IMR-90 (cell line): ENCODE measurements around the gene RAD18. TPM values are rescaled to one million over a fixed set of nuclear protein-coding genes. Genes with fewer than 3 reads are reported as not detected.

Source experiments
- ATAC-seq: fragments of 200-7000 bp; cut with Tn5 transposase; 2 replicates; pipeline ENCODE4 v1.9.1; 2020; ENCODE audit warnings: low read depth, mild to moderate bottlenecking, moderate library complexity
- BruUV-seq: library from RNA; stranded (reverse); fragments of 400-500 nt; replicated peaks from 2 replicates; lab custom pipeline; 2021; lab: Mats Ljungman, UMichigan
- CTCF ChIA-PET: fragments of 300-600 bp; formaldehyde crosslinking; extraction: SDS; loops from one replicate; lab custom pipeline; 2021; ENCODE audit warnings: antibody characterized with exemption; lab: Yijun Ruan, JAX
- POLR2A ChIA-PET: fragments of 300-600 bp; sonication (Branson Sonifier 250); formaldehyde crosslinking; loops from one replicate; lab custom pipeline; 2022; ENCODE audit warnings: antibody characterized with exemption; ENCODE audit not compliant: unreplicated experiment; lab: Charles Lee
- DNase-seq: peaks from one replicate; pipeline ENCODE4 v3.0.0; 2013
- H2AFZ ChIP-seq: replicated peaks from 2 replicates; pipeline ENCODE3; 2013; ENCODE audit warnings: low read length, mild to moderate bottlenecking; ENCODE audit not compliant: poor library complexity
- H2AK5ac ChIP-seq: 2 replicates; pipeline ENCODE4 v1.6.1; 2013; ENCODE audit warnings: low read depth, low read length, inconsistent platforms
- H2AK9ac ChIP-seq: replicated peaks from 2 replicates; pipeline ENCODE3; 2013; ENCODE audit warnings: mild to moderate bottlenecking, low read depth, low read length, moderate library complexity; ENCODE audit not compliant: poor library complexity
- H2BK120ac ChIP-seq: 2 replicates; pipeline ENCODE4 v1.6.1; 2013; ENCODE audit warnings: low read depth, low read length, inconsistent platforms
- H2BK15ac ChIP-seq: 3 replicates; pipeline ENCODE4 v1.6.1; 2013; ENCODE audit warnings: low read depth, low read length, inconsistent platforms
- H2BK20ac ChIP-seq: 2 replicates; pipeline ENCODE4 v1.6.1; 2013; ENCODE audit warnings: low read depth, mild to moderate bottlenecking, inconsistent platforms, low read length, moderate library complexity
- H2BK5ac ChIP-seq: 2 replicates; pipeline ENCODE4 v1.6.1; 2013; ENCODE audit warnings: mild to moderate bottlenecking, low read depth, low read length, inconsistent platforms; ENCODE audit not compliant: poor library complexity, severe bottlenecking
- H3K14ac ChIP-seq: replicated peaks from 2 replicates; pipeline ENCODE4 v1.6.1; 2013; ENCODE audit warnings: low read depth, low read length, inconsistent platforms
- H3K18ac ChIP-seq: 2 replicates; pipeline ENCODE4 v1.6.1; 2013; ENCODE audit warnings: low read depth, low read length, control low read depth
- H3K23ac ChIP-seq: 2 replicates; pipeline ENCODE4 v1.6.1; 2013; ENCODE audit warnings: low read depth, low read length, inconsistent platforms
- H3K27ac ChIP-seq: 2 replicates; pipeline ENCODE4 v1.5.1; 2013; ENCODE audit warnings: mild to moderate bottlenecking, control low read depth, low read length; ENCODE audit not compliant: insufficient read depth
- H3K27me3 ChIP-seq: 2 replicates; pipeline ENCODE4 v1.6.1; 2013; ENCODE audit warnings: low read length; ENCODE audit not compliant: control insufficient read depth, insufficient read depth
- H3K36me3 ChIP-seq: 2 replicates; pipeline ENCODE4 v1.6.1; 2013; ENCODE audit warnings: low read length, mixed read lengths; ENCODE audit not compliant: control insufficient read depth, insufficient read depth
- H3K4ac ChIP-seq: 2 replicates; pipeline ENCODE4 v1.6.1; 2013; ENCODE audit warnings: low read depth, low read length, inconsistent platforms
- H3K4me1 ChIP-seq: 2 replicates; pipeline ENCODE4 v1.6.1; 2013; ENCODE audit warnings: low read length, mixed read lengths; ENCODE audit not compliant: control insufficient read depth, insufficient read depth
- H3K4me2 ChIP-seq: 2 replicates; pipeline ENCODE4 v1.6.1; 2013; ENCODE audit warnings: low read depth, mild to moderate bottlenecking, control low read depth, low read length, moderate library complexity
- H3K4me3 ChIP-seq: 2 replicates; pipeline ENCODE4 v1.5.1; 2013; ENCODE audit warnings: low read depth, mild to moderate bottlenecking, control low read depth, low read length, moderate library complexity; ENCODE audit not compliant: insufficient read depth
- H3K56ac ChIP-seq: 2 replicates; pipeline ENCODE4 v1.6.1; 2013; ENCODE audit warnings: low read length, inconsistent platforms; ENCODE audit not compliant: insufficient read depth; ENCODE audit errors: extremely low read depth
- H3K79me1 ChIP-seq, 2 experiments: 2 replicates each; pipeline ENCODE4 v1.6.1; 2013; ENCODE audit warnings: low read length in 2 of 2, inconsistent platforms in 1 of 2, low read depth in 1 of 2
- H3K9ac ChIP-seq: 2 replicates; pipeline ENCODE4 v1.6.1; 2013; ENCODE audit warnings: low read depth, low read length, control low read depth
- H3K9me1 ChIP-seq: 2 replicates; pipeline ENCODE4 v1.6.1; 2013; ENCODE audit warnings: low read length, inconsistent platforms; ENCODE audit not compliant: insufficient read depth
- H3K9me3 ChIP-seq: 2 replicates; pipeline ENCODE4 v1.6.1; 2013; ENCODE audit warnings: low read length; ENCODE audit not compliant: control insufficient read depth, insufficient read depth
- H4K20me1 ChIP-seq: 2 replicates; pipeline ENCODE4 v1.6.1; 2013; ENCODE audit warnings: low read length, inconsistent platforms; ENCODE audit not compliant: insufficient read depth
- H4K5ac ChIP-seq: 2 replicates; pipeline ENCODE4 v1.6.1; 2013; ENCODE audit warnings: mild to moderate bottlenecking, low read depth, low read length, control low read depth
- H4K8ac ChIP-seq, 2 experiments: 2 replicates each; pipeline ENCODE4 v1.6.1; 2013; ENCODE audit warnings: low read depth in 2 of 2, low read length in 2 of 2, control low read depth in 1 of 2, inconsistent platforms in 1 of 2
- H4K91ac ChIP-seq: 2 replicates; pipeline ENCODE4 v1.6.1; 2013; ENCODE audit warnings: low read depth, low read length, inconsistent platforms; ENCODE audit not compliant: insufficient read depth
- CEBPB ChIP-seq: IDR thresholded peaks from 2 replicates; pipeline ENCODE4 v1.6.1; 2012; ENCODE audit warnings: low read depth, low read length, improper control_type of control experiment
- CHD1 ChIP-seq: IDR thresholded peaks from 2 replicates; pipeline ENCODE4 v1.6.1; 2012; ENCODE audit warnings: low read depth, low read length, improper control_type of control experiment
- FOS ChIP-seq: fragments of 150-350 bp; IDR thresholded peaks from 2 replicates; pipeline ENCODE4 v1.6.1; 2016; ENCODE audit warnings: low read depth, low read length
- MAZ ChIP-seq: IDR thresholded peaks from 2 replicates; pipeline ENCODE4 v1.6.1; 2012; ENCODE audit warnings: low read depth, mild to moderate bottlenecking, low read length, improper control_type of control experiment, moderate library complexity, borderline replicate concordance
- MXI1 ChIP-seq: IDR thresholded peaks from 2 replicates; pipeline ENCODE4 v1.6.1; 2012; ENCODE audit warnings: low read depth, mild to moderate bottlenecking, low read length, moderate library complexity, borderline replicate concordance
- NFE2L2 ChIP-seq: fragments of 150-350 bp; IDR thresholded peaks from 2 replicates; pipeline ENCODE4 v1.6.1; 2016; ENCODE audit warnings: low read depth, mild to moderate bottlenecking, low read length
- RAD21 ChIP-seq: IDR thresholded peaks from 2 replicates; pipeline ENCODE4 v1.6.1; 2012; ENCODE audit warnings: low read length, improper control_type of control experiment
- RCOR1 ChIP-seq: IDR thresholded peaks from 2 replicates; pipeline ENCODE4 v1.6.1; 2012; ENCODE audit warnings: mild to moderate bottlenecking, low read length, improper control_type of control experiment; ENCODE audit not compliant: insufficient replicate concordance
- WGBS, 2 experiments: methylation state at CpG; one replicate each; pipeline versions ENCODE4 v1.1.5 to v1.1.7; 2013; ENCODE audit warnings: missing lambda C conversion rate in 2 of 2; ENCODE audit not compliant: insufficient read length in 1 of 2; ENCODE audit errors: extremely low coverage in 2 of 2; 5-methylcytosine and 5-hydroxymethylcytosine counted together
- dilution Hi-C: fragments of 300-500 bp; cut with HindIII; formaldehyde crosslinking; loops from one replicate; pipeline ENCODE4 v1.14.3; 2018; ENCODE audit warnings: low sequenced_read_pairs; ENCODE audit not compliant: unreplicated experiment
- in situ Hi-C: fragments of 300-500 bp; cut with MboI; formaldehyde crosslinking; loops from 3 replicates; pipeline ENCODE4 v1.14.3; 2019; ENCODE audit warnings: low sequenced_read_pairs, inconsistent platforms, mixed read lengths
- intact Hi-C: fragments of 100-400 bp; cut with micrococcal nuclease; formaldehyde crosslinking; loops from 2 replicates; pipeline ENCODE4 v1.10.0; 2022
- polyA plus RNA-seq, 3 experiments: library from polyadenylated mRNA; depleted of rRNA; stranded (reverse); fragments of >200 nt; gene quantifications; 2 replicates each; pipeline ENCODE4 v1.2.3, GENCODE V29; 2012; ENCODE audit warnings: low replicate concordance in 1 of 3
- total RNA-seq: library from RNA; depleted of rRNA; stranded (reverse); fragments of >200 nt; gene quantifications from 2 replicates; pipeline ENCODE4 v1.2.3, GENCODE V29; 2012
- TF ChIP-seq, protein P1 (sequence below): fragments of 150-350 bp; IDR thresholded peaks from 2 replicates; pipeline ENCODE4 v1.6.1; 2017; ENCODE audit warnings: mild to moderate bottlenecking, antibody characterized with exemption, low read length, low read depth

RAD18 gene
- total and polyA plus RNA-seq, 2 of the 4 experiments (the other 2 are of a cell fraction): 8.2 to 17.2 TPM

DNA sequence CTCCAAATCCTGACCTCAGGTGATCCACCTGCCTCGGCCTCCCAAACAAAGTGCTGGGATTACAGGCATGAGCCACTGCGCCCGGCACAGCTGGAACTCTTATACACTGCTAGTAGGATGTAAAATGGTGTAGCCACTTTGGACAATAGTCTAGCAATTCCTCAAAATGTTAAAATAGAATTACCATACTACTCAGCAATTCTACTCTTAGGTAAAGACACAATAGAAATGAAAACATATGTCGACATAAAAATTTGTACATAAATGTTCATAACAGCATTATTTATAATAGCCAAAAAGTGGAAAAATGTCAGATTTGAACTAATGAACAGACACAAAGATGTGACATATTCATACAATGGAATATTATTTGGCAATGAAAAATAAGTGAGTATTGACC lies 33.4 kb downstream of the RAD18 start:
- Histone ChIP-seq H2BK20ac (no peak overlapping the region), H3K56ac (no peak overlapping the region), H2AK5ac (no peak overlapping the region), H3K23ac (no peak overlapping the region), H4K20me1 (no peaks in the 10 kb centered on the region), H3K27me3 (no peaks in the 10 kb centered on the region), H3K9me1 (no peaks in the 10 kb centered on the region), H3K4me2 (no peak overlapping the region), H2BK120ac (no peak overlapping the region), H3K9ac (no peak overlapping the region), H2BK15ac (no peak overlapping the region), H3K79me1 (no peaks in the 10 kb centered on the region; a peak in 1 of 4 replicates), H4K8ac (no peak overlapping the region), H3K4me3 (no peak overlapping the region), H3K9me3 (no peaks in the 10 kb centered on the region), H3K14ac (no peak overlapping the region), H2AFZ (no peak overlapping the region), H3K27ac (no peak overlapping the region), H2AK9ac (no peak overlapping the region), H3K36me3 (no peaks in the 10 kb centered on the region), H3K4me1 (no peaks in the 10 kb centered on the region), H3K4ac (no peak overlapping the region), H3K18ac (no peak overlapping the region), H4K5ac (no peak overlapping the region), H4K91ac (no peak overlapping the region), H2BK5ac (no peak overlapping the region)
- ATAC-seq (no peak), DNase-seq (no peak)
- dilution Hi-C loops (no loop called here), in situ Hi-C loops (no loop called here), intact Hi-C loops (no loop called here)
- WGBS, 2 experiments: no CpG with 5 or more reads among the region's 4 CpGs
- ChIA-PET CTCF (no interaction called here), POLR2A (no interaction called here)
- TF ChIP-seq CHD1 (no peak), FOS (no peak), RAD21 (no peak), RCOR1 (no peak), CEBPB (no peak), NFE2L2 (no peak), MAZ (no peak), MXI1 (no peak)
- TF ChIP-seq, protein P1, sequence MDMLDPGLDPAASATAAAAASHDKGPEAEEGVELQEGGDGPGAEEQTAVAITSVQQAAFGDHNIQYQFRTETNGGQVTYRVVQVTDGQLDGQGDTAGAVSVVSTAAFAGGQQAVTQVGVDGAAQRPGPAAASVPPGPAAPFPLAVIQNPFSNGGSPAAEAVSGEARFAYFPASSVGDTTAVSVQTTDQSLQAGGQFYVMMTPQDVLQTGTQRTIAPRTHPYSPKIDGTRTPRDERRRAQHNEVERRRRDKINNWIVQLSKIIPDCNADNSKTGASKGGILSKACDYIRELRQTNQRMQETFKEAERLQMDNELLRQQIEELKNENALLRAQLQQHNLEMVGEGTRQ: no peak
- BruUV-seq: no TSS peak
